GM12865 (cell line): ENCODE data around the gene CHEK1.

Experiments used
- DNase-seq: peaks from one replicate; pipeline ENCODE4 v3.0.0; 2010; ENCODE audit warnings: low read depth
- H3K4me3 ChIP-seq: 2 replicates; pipeline ENCODE4 v1.5.1; 2011; ENCODE audit warnings: mild to moderate bottlenecking, low read depth, low read length, control low read depth
- CTCF ChIP-seq: IDR thresholded peaks from 2 replicates; pipeline ENCODE4 v1.5.1; 2011; ENCODE audit warnings: low read length, control low read depth, low read depth, inconsistent platforms; ENCODE audit not compliant: insufficient read depth; ENCODE audit errors: missing control alignments

Gene CHEK1

GRCh38 chr11:125625225-125625629, 264 bp downstream of the CHEK1 start:
- TF ChIP-seq CTCF = no peak
- peak overlapping the region; percentile 93 for H3K4me3 ChIP-seq
- no peak for DNase-seq

GRCh38 chr11:125625630-125626287, 796 bp downstream of the CHEK1 start:
- DNase-seq = peak; percentile 94
- peak overlapping the region; percentile 93 for H3K4me3 ChIP-seq
- no peak for TF ChIP-seq CTCF

- H3K4me3 ChIP-seq = peak overlapping the region; percentile 93
- TF ChIP-seq CTCF = peak; percentile 32
- DNase-seq = peak; percentile 66
Measured at GRCh38 chr11:125626288-125626950, 1.5 kb downstream of the CHEK1 start.

- peak overlapping the region; percentile 93 for H3K4me3 ChIP-seq
- no peak for DNase-seq
- no peak for TF ChIP-seq CTCF
Measured at GRCh38 chr11:125627236-125627910, 2.4 kb downstream of the CHEK1 start.

- no peak overlapping the region for H3K4me3 ChIP-seq
- TF ChIP-seq CTCF = no peak
- no peak for DNase-seq
Measured at GRCh38 chr11:125637840-125638239, 12.9 kb downstream of the CHEK1 start.

GRCh38 chr11:125638315-125638714, 13.4 kb downstream of the CHEK1 start:
- H3K4me3 ChIP-seq = no peak overlapping the region
- no peak for DNase-seq
- TF ChIP-seq CTCF = no peak
